Karpas-422 (cell line): ENCODE measurements around the gene CP. TPM values are rescaled to one million over a fixed set of nuclear protein-coding genes. Genes with fewer than 3 reads are reported as not detected.

Source experiments
- DNase-seq: peaks from one replicate; pipeline ENCODE4 v3.0.0-alpha.2; 2015
- H2AFZ ChIP-seq: fragments of 200-600 bp; sonication (generic); 2 replicates; pipeline ENCODE4 v1.6.1; 2014; ENCODE audit warnings: antibody characterized with exemption, low read length, mixed read lengths
- H3K27ac ChIP-seq: fragments of 200-600 bp; sonication (generic); 2 replicates; pipeline ENCODE4 v1.5.1; 2014; ENCODE audit warnings: mild to moderate bottlenecking, low read length, moderate library complexity
- H3K27me3 ChIP-seq: fragments of 200-600 bp; sonication (generic); 2 replicates; pipeline ENCODE4 v1.6.1; 2014; ENCODE audit warnings: low read length, mixed read lengths
- H3K36me3 ChIP-seq: fragments of 200-600 bp; sonication (generic); 2 replicates; pipeline ENCODE4 v1.6.1; 2014; ENCODE audit warnings: low read length, mixed read lengths; ENCODE audit not compliant: insufficient read depth
- H3K4me1 ChIP-seq: fragments of 200-600 bp; sonication (generic); 2 replicates; pipeline ENCODE4 v1.6.1; 2014; ENCODE audit warnings: mild to moderate bottlenecking, low read length, mixed read lengths
- H3K4me2 ChIP-seq: fragments of 200-600 bp; sonication (generic); 2 replicates; pipeline ENCODE4 v1.6.1; 2014; ENCODE audit warnings: low read length, low read depth, mild to moderate bottlenecking; ENCODE audit not compliant: poor library complexity, severe bottlenecking
- H3K4me3 ChIP-seq: fragments of 200-600 bp; sonication (generic); 2 replicates; pipeline ENCODE4 v1.5.1; 2014; ENCODE audit warnings: mild to moderate bottlenecking, antibody characterized with exemption, low read length, mixed read lengths
- H3K79me2 ChIP-seq: fragments of 200-600 bp; sonication (generic); 2 replicates; pipeline ENCODE4 v1.6.1; 2014; ENCODE audit warnings: mild to moderate bottlenecking, low read length, mixed read lengths
- H3K9ac ChIP-seq: fragments of 200-600 bp; sonication (generic); 2 replicates; pipeline ENCODE4 v1.6.0; 2014; ENCODE audit warnings: low read length
- H3K9me2 ChIP-seq: fragments of 200-600 bp; sonication (generic), shearing (Covaris generic); replicated peaks from 2 replicates; pipeline ENCODE4 v1.6.0; 2014; ENCODE audit warnings: mild to moderate bottlenecking, low read length, moderate library complexity; ENCODE audit not compliant: insufficient read depth
- H3K9me3 ChIP-seq: fragments of 300-700, 200-600 bp; sonication (generic); 2 replicates; pipeline ENCODE4 v1.6.1; 2014; ENCODE audit warnings: low read length, mixed read lengths
- H4K20me1 ChIP-seq: fragments of 200-600 bp; sonication (generic); 2 replicates; pipeline ENCODE4 v1.6.1; 2014; ENCODE audit warnings: mild to moderate bottlenecking, antibody characterized with exemption, low read length, low read depth; ENCODE audit not compliant: insufficient read depth
- total RNA-seq: library from RNA; depleted of rRNA; stranded (reverse); fragments of >200 nt; shearing (Covaris generic); gene quantifications from 2 replicates; pipeline ENCODE4 v1.2.3, GENCODE V29; 2014; ENCODE audit warnings: low replicate concordance

CP gene
- total RNA-seq, 1 experiment from 2014 or later, result not detected

- Histone ChIP-seq H3K27me3 (no peaks in the 10 kb centered on the region), H3K9ac (peak overlapping the region; percentile 33; the same call in 1 of the 2 replicates), H2AFZ (peak overlapping the region; percentile 58; the same call in 1 of the 2 replicates), H3K36me3 (peaks cover 40% of the 10 kb centered on the region), H3K9me2 (no peaks in the 10 kb centered on the region), H3K4me3 (no peak overlapping the region), H3K4me1 (peaks cover 43% of the 10 kb centered on the region), H3K27ac (peak overlapping the region; percentile 92), H3K4me2 (peak overlapping the region; percentile 61), H4K20me1 (no peaks in the 10 kb centered on the region), H3K79me2 (peaks cover 21% of the 10 kb centered on the region; the same call in 1 of the 2 replicates), H3K9me3 (no peaks in the 10 kb centered on the region)
- peak; percentile 88 for DNase-seq
These were observed 75.7 kb downstream of the CP start for GRCh38 chr3:149145974-149146373.

DNA sequence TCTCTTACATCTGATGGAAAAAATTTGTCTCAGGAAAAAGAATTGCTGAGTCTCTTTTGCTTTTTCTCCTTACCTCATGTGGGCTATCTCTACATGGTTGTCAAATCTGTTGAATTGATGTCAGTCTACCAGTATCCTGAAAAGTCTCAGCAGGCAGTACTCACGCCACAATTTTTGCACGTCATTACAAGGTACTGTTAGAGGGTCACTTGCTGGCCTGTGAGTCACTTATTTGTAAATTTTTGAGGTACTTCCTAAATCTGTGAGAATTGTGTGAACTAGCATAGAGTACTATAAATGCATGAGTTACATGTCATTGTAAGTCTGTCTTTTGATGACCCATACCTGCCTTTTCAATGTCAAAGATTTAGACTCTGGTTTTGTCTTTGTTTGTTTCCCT is 76.3 kb downstream of the CP start:
- H3K4me2 ChIP-seq, result peak overlapping the region; percentile 61
- H3K9ac ChIP-seq, result peak overlapping the region; percentile 22
- no peaks in the 10 kb centered on the region for H4K20me1 ChIP-seq
- H3K27ac ChIP-seq, result peak overlapping the region; percentile 92
- DNase-seq, result peak; percentile 49
- no peaks in the 10 kb centered on the region for H3K9me2 ChIP-seq
- H3K36me3 ChIP-seq, result peaks cover 39% of the 10 kb centered on the region
- H3K4me1 ChIP-seq, result peaks cover 47% of the 10 kb centered on the region
- H2AFZ ChIP-seq, result 0 out of 2 replicates have a peak overlapping the region, but pooled peaks have one; percentile 5
- no peaks in the 10 kb centered on the region for H3K27me3 ChIP-seq
- no peaks in the 10 kb centered on the region for H3K9me3 ChIP-seq
- H3K4me3 ChIP-seq, result peak overlapping the region; percentile 49
- peaks cover 25% of the 10 kb centered on the region for H3K79me2 ChIP-seq

GRCh38 chr3:149142682-149143081 is 78.9 kb downstream of the CP start:
- Histone ChIP-seq H2AFZ (no peak overlapping the region), H3K9ac (no peak overlapping the region), H3K4me2 (no peak overlapping the region), H3K4me1 (peaks cover 73% of the 10 kb centered on the region), H4K20me1 (no peaks in the 10 kb centered on the region), H3K27ac (no peak overlapping the region), H3K27me3 (no peaks in the 10 kb centered on the region), H3K36me3 (peaks cover 42% of the 10 kb centered on the region), H3K9me3 (no peaks in the 10 kb centered on the region), H3K79me2 (peaks cover 49% of the 10 kb centered on the region), H3K4me3 (no peak overlapping the region), H3K9me2 (no peaks in the 10 kb centered on the region)
- no peak for DNase-seq

GRCh38 chr3:149134575-149134974 is 87.1 kb downstream of the CP start:
- Histone ChIP-seq H2AFZ (no peak overlapping the region), H3K4me3 (no peak overlapping the region), H3K36me3 (peaks cover 11% of the 10 kb centered on the region), H4K20me1 (no peaks in the 10 kb centered on the region), H3K27ac (no peak overlapping the region), H3K27me3 (no peaks in the 10 kb centered on the region), H3K4me1 (peaks cover 44% of the 10 kb centered on the region), H3K9me2 (no peaks in the 10 kb centered on the region), H3K79me2 (peaks cover 95% of the 10 kb centered on the region), H3K9ac (no peak overlapping the region), H3K9me3 (no peaks in the 10 kb centered on the region), H3K4me2 (no peak overlapping the region)
- DNase-seq, result no peak

GRCh38 chr3:149131589-149131988 is 90.0 kb downstream of the CP start:
- H3K4me2 ChIP-seq, result peak overlapping the region; percentile 98
- no peaks in the 10 kb centered on the region for H3K9me2 ChIP-seq
- peak overlapping the region; percentile 96 for H3K4me3 ChIP-seq
- H4K20me1 ChIP-seq, result no peaks in the 10 kb centered on the region
- H3K4me1 ChIP-seq, result peaks cover 33% of the 10 kb centered on the region
- peak overlapping the region; percentile 72; the same call in 1 of the 2 replicates for H3K27ac ChIP-seq
- peak overlapping the region; percentile 87 for H3K9ac ChIP-seq
- H2AFZ ChIP-seq, result no peak overlapping the region
- H3K9me3 ChIP-seq, result no peaks in the 10 kb centered on the region
- H3K27me3 ChIP-seq, result no peaks in the 10 kb centered on the region
- H3K79me2 ChIP-seq, result peaks cover 70% of the 10 kb centered on the region
- H3K36me3 ChIP-seq, result peaks cover 11% of the 10 kb centered on the region
- peak; percentile 53 for DNase-seq

GRCh38 chr3:149129326-149130205 is 92.1 kb downstream of the CP start, which contains the start of gene HPS3:
TSS of gene HPS3 (plus strand) at chr3:149129638. CDS start at chr3:149129724, 86 bp downstream.
- H2AFZ ChIP-seq, result peak within 1 kb of the TSS; percentile 71
- peak within 1 kb of the TSS; percentile 98 for H3K4me2 ChIP-seq
- H3K4me3 ChIP-seq, result peak within 1 kb of the TSS; percentile 96
- no peaks in the 10 kb centered on the region for H3K27me3 ChIP-seq
- peak within 1 kb of the TSS; percentile 87 for H3K9ac ChIP-seq
- peak within 1 kb of the TSS; percentile 72 for H3K27ac ChIP-seq
- DNase-seq, result peak; percentile 97
- H3K79me2 ChIP-seq, result peaks cover 49% of the 10 kb centered on the region
- H3K9me2 ChIP-seq, result no peaks in the 10 kb centered on the region
- H3K4me1 ChIP-seq, result peaks cover 33% of the 10 kb centered on the region
- no peaks in the 10 kb centered on the region for H3K9me3 ChIP-seq
- H4K20me1 ChIP-seq, result no peaks in the 10 kb centered on the region
- peaks cover 8% of the 10 kb centered on the region for H3K36me3 ChIP-seq

DNA sequence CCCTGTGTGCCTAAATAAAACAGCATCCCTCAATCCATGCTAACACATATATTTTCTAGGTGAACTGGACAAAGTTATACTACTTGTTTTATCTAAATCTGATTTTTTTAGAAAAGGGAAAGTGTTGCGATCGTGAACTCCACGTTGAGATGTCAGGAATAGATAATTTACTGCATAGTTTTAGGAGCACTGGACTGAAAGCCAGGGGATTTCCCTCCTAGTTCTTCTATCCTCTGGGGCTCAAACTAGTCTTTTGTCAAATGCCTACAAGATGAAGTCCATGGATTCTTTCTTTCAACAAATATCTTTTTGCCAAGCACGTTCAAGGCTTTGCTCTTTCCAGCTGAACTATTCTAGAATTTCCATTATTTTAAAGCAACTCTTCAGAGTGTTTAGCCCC is 92.8 kb downstream of the CP start:
- no peak overlapping the region for H3K27ac ChIP-seq
- peaks cover 8% of the 10 kb centered on the region for H3K36me3 ChIP-seq
- no peaks in the 10 kb centered on the region for H3K9me2 ChIP-seq
- H3K9me3 ChIP-seq, result no peaks in the 10 kb centered on the region
- H3K9ac ChIP-seq, result peak overlapping the region; percentile 87
- H3K79me2 ChIP-seq, result peaks cover 42% of the 10 kb centered on the region
- H2AFZ ChIP-seq, result peak overlapping the region; percentile 71
- H3K4me3 ChIP-seq, result peak overlapping the region; percentile 96
- H3K27me3 ChIP-seq, result no peaks in the 10 kb centered on the region
- H3K4me1 ChIP-seq, result peaks cover 33% of the 10 kb centered on the region
- no peak for DNase-seq
- no peaks in the 10 kb centered on the region for H4K20me1 ChIP-seq
- peak overlapping the region; percentile 98 for H3K4me2 ChIP-seq
